Activated T-helper 1 cell treated with Interleukin-2 at 50 U/mL for 16 hours (primary cell): Measurements from ENCODE around the gene NEK6.

Source experiments
- DNase-seq: peaks from one replicate; pipeline ENCODE4 v3.0.0-alpha.2; 2020; ENCODE audit warnings: low read depth

NEK6 gene

DNA sequence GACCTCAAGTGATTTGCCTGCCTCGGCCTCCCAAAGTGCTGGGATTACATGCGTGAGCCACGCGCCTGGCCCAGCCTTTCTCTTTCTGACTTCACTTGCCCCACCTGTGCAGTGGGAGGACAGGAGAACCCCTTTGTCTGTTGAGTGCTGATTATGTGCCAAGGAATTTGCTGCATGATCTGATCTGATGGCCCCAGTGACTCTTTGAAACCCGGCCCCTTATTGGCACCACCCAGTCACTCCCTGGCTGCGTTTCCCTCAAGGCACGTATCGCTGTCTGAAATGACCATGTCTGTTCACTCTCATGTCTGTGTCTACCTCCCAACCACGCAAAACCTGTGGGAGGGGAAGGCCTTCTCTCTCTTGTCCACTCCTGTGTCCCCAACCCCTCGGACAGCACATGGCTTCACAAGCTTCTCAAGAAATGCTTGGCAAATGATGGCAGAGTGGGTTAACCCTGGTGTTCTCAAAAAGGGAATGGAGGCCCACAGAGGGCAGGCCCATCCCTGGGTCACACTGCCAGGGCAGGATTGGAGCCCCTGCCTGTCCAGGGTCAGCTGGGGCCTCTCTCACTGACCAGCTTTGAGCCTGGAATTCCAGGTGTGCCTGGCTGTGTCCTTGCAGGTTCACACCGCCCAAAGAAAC is 21.9 kb downstream of the NEK6 start:
- DNase-seq: no peak

DNA sequence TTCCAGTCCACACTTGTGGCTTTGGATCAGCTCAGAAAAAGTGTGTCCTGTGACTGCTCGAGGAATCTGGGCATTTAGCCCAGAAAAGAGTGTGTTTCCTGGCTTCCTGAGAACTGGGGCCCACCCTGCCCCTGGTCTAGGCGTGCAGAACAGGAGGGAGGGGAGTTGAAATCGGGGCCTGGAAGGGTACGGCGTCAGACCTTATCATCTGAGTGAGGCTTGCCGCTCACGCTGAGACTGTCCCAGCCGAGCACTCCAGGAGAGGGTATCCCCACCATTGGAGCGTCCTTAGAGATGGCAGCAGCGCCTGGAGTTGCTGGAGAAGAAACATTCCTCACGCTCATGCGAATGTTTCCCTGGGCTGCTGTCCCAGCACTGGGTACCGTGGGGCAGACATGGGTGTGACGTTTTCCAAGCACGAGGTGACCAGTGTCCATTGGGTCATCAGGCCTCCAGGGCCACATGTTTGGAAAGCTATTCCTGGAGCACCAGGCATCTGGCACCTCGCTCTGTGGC is 22.5 kb downstream of the NEK6 start:
- DNase-seq: no peak

DNA sequence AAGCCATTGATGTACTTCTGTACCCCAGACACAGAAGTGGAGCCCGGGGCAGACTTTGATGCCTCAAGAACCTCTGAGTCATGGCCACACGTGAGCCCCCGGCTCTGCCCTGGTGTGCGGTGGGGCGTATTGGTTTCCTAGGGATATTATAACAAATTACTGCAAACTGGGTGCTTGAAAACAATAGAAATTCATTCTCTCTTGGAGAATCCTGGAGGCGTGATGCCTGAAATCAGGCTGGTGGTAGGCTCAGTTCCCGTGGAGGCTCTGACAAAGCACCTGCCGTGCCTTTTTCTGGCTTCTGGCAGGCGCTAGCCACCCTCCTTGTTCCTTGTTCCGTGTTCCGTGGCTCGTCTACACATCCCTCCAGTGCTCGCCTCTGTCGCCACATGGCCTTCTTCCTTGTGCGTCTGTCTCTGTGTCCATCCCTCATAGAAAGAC is 24.2 kb downstream of the NEK6 start:
- no peak for DNase-seq

DNA sequence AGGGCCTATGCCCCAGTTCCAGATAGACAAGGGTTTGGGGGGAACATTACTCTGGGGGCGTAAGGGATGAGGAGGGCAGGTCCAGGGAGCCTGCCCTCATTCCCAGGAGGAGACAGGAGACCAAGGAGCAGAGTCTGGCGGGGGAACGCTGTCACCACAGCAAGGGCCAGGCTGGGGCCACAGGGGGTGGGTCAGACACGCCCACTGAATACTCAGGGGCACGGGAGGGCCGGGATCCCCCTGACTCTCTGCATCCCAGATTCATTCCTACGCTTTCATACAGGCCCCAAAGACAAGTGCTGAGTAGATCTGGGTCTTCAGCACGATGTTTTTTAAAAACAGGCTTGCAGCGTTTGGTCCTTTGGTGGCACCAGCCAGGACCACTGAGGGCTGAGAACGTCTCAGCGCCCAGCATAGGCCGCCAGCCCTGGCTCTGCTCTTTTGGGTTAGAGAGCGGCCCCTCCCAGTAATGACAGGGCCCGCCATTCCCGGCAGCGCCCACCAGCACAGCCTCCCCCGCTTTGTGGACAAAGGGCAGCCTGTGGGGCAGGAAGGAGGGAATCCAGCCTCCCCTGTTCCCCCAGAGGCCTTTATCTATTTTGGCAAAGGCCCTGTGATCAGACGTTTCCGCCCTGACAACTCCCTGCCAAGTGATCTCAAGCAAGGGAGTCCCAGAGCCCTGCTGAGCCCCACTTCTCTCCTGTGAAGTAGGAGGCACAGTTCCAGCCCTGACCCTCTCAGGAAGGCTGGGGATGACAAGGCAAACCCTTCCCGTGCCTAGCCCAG is 24.9 kb downstream of the NEK6 start:
- no peak for DNase-seq

DNA sequence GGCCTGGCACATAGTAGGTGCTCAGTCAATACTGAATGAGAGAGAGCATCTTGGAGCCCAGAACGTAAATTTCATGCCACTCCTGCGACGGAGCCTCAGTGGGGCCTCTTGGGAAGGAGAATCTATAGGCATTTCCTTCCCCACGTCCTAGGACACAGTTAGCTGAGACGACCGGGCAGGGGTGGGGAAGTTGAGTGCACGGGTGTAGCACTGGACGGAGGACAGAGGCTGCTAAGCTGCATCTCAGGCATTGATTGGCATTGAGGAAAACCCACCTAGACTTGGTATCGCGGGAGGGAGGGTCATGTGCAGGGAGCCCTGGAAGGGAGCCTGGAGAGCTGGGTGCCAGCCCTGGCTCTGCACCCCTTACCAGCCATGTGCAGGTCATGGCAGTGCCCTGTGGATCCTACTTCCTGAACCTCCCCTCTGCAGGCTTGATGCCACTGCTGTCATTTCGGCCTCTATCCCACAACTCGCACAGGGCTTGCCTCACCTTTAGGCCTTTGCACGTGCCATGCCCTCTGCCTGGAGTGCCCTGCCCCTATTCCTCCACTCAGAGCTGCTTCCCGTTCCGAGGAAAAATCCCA is 25.6 kb downstream of the NEK6 start:
- no peak for DNase-seq

DNA sequence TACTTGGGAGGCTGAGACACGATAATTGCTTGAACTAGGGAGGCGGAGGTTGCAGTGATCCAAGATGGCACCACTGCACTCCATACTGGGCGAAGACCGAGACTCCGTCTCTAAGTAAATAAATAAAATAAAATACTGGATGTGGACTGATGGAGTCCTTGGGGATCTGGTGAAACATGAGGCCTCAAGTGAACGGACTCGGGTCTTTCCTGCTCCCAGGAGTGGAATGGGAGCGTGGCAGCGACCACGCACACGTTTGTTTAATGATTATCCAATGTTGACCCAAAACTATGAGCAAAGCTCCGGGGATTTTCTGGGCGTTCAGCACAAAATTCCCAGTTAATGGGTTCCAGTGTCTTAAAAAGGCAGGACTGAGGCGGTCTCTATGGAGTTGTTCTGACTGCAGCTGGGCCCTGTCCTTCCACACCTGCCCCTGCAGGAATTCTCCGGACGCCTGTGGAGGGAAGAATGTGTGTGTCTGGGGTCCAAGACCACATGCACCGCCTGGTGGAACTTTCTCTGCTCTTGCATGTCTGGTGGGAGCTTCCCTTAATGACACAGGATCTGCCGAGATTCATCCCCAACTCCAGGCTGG is 26.6 kb downstream of the NEK6 start:
- DNase-seq: no peak

DNA sequence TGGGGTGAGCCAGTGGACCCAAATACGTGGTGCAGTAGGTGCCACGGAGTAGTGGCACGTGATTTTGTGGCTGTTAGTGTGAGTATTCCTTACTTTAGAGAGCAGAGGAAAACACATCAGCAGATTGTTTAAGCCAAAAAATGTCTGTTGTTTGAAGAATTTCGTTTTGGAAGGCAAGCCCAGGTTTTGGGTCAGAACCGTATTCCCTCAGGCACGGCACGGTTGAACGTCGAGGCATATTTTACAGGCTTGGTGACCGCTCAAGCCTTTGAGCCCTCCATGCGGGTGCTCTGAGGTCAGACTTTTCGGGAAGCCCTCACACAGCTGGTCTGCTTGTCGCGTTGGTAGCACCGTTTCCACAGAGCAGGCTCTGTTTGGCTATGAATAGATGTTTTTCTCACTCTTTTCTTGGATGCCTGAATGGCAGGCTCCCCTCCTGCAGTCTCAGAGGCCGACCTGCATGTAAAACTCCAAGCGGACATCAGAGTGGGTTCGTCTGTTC is 27.2 kb downstream of the NEK6 start:
- DNase-seq: no peak

DNA sequence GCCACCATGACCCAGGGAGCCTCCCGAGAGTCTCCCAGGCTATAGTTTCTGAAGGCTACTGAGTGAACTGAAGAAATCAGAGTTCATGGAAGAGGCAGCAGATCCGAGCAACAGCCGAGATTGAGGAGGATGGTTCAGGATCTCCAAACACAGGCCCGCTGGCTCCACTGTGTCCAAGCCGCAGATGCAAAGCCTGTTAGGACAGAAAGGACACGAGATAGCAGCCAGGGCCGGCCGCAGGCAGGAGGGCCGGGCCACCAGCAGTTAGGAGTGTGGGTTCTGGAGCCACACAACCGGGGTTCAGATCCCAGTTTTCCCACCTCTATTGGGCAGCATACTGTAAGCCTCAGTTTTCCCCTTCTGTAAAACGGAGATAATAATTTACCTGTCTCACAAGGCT is 27.7 kb downstream of the NEK6 start:
- DNase-seq: no peak

DNA sequence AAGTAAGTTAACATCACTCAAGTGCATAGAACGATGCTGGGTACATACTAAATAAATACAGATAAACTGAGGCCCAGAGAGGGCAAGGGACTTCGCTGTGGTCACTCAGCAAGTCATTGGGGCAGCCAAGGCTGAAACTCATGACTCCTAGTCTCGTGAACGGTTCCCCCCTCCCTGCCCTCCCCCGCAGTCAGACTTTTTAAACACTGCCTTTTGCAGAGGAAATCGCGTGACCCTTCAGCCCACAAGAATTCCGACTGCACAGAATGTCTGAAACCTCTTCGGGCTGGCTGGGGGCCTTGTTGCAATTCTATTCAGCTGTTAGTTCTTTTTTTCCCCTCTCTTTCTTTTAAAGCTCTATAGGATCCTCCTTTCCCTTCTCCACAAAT is 28.1 kb downstream of the NEK6 start:
- DNase-seq: no peak

DNA sequence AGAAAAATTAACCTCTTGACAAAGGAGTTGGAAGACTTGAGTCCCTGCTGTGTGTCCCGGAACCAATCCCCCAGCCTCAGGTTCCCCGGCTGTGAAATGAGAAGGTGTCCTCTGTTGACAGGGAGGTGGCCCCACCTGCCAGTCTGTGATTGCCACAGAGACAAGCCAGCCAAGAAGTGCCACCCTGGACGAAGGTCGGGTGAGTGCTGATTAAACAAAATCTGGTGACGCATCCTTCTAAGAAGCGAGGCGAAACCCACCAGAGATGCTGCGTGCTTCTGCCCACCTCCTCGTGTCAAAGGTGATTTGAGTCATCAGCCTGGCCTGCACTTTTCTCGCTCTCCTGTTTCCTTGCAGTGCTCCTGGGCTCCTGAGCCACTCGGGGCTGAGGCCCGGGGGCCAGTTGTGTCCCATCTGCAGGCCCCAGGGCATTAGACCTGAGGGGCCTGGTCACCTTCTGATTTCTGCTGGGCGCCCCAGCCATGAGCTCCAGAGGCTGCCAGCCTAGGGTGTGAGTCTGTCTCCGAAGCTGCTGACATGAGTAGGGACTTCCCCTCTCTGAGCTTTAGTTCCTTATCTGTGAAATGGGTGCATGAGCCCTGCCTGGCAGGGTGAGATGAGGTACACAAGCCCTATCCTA is 28.7 kb downstream of the NEK6 start:
- peak; percentile 11 for DNase-seq

DNA sequence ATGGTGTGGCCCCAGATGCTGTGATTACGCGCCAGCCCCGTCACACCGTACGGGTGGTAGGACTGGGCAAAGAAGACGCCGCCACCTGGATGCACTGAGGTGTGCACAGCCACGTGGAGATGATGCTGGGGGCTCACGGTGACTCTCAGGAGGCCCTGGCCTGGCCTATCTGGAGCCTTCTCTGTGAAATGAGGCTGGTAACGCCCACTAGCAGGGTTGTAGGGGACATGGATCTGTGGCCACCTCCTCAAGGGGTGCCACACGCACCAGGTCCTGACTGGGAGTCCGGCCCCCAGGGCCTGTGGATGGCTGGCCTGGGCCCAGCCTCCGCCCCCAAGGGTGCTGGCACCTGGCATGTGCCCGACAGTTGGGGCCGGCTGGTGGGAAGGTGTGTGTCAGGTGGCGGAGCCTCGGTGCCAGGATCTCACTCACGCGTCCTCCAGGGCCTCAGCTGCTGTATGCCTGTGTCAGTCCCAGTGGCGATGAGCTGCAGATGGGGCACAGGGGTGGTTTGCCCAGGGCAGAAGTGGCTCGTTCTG is 32.4 kb downstream of the NEK6 start:
- no peak for DNase-seq

DNA sequence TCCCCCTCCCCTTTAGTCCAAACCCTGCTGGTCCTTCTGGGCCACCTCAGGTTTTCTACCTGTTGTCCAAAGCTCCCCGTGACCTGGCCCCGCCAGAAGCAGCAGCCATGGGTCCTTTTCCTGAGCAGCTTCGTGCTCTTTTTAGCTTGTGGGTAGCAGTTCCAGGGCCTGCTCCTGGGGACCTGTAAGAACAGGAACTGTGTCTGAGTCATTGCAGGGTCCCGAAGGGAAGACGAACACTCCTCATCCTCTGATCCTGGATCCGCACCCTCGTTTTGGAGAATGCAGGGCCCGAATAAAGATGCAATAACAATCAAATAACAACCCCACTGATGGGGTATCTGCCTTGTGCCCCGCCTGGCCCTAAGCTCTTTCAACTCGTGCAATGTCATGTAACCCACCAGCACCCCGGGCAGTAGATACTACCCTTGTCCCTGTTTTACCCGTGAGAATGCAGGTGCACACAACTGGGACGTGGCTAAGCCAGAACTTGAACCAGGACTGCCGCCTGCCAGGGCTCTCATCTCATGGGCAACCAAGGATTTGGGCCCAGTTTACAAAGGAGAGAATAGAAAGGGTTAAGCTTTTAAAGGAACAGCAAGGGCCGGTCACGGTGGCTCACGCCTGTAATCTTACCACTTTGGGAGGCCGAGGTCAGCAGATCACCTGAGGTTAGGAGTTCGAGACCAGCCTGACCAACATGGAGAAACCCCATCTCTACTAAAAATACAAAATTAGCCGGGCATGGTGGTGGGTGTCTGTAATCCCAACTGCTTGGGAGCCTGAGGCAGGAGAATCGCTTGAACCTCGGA is 33.2 kb downstream of the NEK6 start:
- DNase-seq: no peak

DNA sequence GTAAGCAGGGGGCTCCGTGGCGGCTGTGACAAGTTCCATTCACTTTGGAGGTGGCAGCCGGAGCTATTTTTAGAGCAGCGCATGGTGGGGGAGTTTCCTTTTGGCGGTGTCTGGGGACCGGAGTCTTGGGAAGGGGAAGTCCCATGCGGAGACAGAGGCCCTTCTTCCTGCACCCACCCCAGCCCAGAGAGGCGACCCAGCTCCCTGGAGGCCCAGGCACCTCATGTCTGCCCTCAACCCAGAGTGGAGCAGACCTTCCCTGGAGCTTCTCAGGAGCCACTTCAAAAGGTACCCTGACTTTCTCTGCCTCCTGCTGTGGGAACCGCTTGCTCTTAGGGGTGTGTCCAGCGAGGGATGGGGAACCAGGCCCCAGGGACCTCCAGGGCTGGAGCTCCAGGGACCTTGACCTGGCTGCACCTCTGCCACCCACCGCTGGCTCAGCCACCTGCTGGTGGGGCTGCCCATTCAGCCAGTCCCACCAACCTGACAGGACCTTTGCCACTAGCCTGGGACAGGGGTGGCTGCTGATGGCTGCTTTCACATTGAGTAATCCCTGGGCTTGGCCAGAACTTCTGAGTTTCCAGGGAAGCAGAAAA is 34.1 kb downstream of the NEK6 start:
- no peak for DNase-seq

DNA sequence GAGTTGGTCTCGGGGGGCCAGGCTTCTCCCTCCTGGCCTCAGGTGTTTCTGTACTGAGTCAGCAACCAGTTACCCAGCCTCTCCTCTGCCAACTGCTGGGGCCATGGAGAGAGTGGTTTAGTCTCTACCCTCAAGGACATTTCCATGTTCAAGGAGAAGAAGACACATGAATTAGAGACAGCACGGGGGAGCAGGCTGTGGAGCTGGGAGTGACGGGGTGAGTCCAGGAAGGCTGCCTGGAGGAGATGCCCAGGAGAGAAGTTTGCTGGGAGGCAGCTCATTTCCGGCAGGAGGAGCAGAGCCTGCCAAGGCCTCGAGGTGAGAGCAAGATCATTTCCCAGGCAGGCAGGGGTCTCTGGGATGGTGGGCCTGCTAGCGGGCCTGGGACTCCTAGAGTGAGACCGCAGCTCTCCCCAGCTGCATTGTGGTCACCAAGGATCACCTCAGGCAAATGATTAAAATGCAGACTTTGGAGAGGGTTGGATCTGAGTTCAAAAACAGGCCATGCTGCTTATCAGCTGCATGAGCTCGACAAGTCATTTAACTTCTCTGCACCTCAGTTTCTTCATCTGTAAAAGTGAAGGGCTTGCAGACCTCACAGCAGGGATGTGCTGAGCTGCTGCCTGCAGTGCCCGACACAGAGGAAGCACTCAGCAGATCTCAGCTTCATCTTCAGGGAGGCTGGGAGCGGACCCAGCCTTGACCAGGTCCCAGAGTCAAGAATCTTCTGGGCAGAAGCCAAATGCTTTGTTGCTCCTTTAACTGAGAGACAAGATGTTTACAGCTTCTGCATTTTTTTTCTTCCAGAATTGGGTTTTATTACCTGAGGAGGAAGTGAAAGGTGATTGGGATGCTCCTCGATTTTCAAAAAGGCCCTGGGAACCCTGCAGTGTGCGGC is 35.2 kb downstream of the NEK6 start:
- DNase-seq: no peak

DNA sequence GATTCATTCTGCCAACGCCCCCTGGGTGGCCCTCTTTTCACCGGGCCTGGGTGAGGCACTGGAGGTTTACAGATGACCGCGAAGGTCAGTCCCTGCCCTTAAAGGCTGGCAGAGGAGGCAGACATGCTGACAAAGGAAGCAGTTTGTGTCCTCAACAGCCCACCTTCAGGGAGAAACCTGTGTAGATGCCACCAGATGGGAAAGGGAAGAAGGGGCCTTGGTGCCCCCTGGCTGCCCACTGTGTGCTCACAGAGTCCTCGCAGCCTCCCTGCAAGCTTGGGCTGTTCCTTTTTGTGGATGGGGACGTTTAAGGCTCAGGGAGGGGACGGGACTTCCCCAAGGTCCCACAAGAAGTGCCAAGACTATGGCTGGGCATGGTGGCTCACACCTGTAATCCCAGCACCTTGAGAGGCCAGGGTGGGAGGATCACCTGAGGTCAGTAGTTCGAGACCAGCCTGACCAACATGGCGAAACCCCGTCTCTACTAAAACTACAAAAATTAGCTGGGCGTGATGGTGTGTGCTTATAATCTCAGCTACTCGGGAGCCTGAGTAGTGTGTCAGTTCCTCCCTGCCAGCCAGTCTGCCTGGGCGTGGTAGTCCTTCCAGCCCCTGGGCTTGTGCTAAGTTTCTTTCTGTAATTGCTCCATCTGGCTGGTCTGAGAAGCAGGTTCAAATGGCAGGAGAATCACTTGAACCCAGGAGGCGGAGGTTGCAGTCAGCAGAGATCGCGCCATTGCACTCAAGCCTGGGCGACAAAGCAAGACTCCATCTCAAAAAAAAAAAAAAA is 36.2 kb downstream of the NEK6 start:
- DNase-seq: no peak

DNA sequence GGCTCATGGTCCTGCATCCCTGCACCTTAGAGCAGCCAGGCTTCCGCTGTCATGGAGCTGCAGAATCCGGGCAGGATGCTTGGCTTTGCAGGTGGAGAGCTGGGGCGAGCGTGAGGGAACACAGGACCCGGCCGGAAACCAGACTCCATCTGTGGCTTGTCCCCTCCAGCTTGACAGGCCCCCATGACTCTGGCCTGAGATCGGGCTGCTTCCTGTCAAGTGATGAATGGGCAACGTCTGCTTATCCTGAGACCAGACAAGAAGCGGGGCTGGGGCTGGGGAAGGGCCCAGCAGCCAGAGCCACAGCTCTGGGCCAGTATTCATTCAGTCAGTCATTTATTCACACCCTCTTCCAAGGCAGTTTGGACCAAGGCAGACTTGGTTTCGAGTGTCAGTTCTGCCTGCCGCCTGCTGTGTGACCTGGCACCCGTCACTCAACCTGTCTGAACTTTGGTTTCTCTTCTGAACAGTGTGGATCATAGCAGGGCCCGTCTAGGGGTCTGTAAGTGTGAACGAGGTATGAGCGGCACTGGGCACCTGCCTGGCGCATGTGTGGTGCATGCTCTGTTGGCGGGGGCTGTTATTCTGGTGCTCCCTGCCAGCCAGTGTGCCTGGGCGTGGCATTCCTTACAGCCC is 37.5 kb downstream of the NEK6 start:
- DNase-seq: no peak

DNA sequence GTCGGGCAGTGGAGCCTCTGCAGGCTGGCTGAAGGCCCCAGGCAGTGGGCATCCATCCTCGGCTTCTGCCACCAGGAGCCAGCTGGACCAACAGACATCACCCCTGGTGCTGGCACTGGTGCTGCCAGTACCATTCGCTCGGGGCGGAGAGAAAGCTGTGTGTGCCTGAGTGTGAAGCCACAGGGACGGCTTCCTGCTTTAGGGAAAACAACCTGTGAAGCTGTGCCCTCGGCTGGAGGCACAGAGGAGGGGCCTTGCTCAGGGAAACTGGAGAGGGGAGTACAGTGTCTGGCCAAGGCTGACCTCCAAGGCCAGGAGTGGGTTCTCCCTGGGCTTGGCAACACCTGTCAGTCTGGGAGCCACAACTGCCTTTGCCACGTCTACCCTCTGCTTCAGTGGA is 38.3 kb downstream of the NEK6 start:
- no peak for DNase-seq
